Uterus (tissue), 2 donors: ENCODE measurements around the gene N4BP2.

Source experiments
- POLR2A ChIP-seq, 2 donors: fragments of 450-650 bp; IDR thresholded peaks; one replicate each; pipeline ENCODE4 v1.6.1; 2016; ENCODE audit warnings: antibody characterized with exemption in 2 of 2, mild to moderate bottlenecking in 1 of 2, moderate library complexity in 1 of 2
- TF ChIP-seq, protein P1 (sequence below), 4 experiments: fragments of 200-600 bp in 2 of 4; fragments of 450-650 bp in 2 of 4; sonication (generic) in 2 of 4; IDR thresholded peaks; one replicate each; pipeline ENCODE4 v1.5.1; 2016 to 2019; ENCODE audit warnings: antibody characterized with exemption in 4 of 4, mild to moderate bottlenecking in 2 of 4, moderate library complexity in 1 of 4

GRCh38 chr4:40020221-40020620, 36.4 kb upstream of the N4BP2 start:
- TF ChIP-seq POLR2A (IDR thresholded peaks at IDR 0.05) = no peak
- TF ChIP-seq, protein P1, sequence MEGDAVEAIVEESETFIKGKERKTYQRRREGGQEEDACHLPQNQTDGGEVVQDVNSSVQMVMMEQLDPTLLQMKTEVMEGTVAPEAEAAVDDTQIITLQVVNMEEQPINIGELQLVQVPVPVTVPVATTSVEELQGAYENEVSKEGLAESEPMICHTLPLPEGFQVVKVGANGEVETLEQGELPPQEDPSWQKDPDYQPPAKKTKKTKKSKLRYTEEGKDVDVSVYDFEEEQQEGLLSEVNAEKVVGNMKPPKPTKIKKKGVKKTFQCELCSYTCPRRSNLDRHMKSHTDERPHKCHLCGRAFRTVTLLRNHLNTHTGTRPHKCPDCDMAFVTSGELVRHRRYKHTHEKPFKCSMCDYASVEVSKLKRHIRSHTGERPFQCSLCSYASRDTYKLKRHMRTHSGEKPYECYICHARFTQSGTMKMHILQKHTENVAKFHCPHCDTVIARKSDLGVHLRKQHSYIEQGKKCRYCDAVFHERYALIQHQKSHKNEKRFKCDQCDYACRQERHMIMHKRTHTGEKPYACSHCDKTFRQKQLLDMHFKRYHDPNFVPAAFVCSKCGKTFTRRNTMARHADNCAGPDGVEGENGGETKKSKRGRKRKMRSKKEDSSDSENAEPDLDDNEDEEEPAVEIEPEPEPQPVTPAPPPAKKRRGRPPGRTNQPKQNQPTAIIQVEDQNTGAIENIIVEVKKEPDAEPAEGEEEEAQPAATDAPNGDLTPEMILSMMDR (IDR thresholded peaks at IDR 0.05) = no peak
